Panc1 (cell line): Measurements from ENCODE around the gene FAM118A.

ENCODE experiments used
- CTCF ChIP-seq: fragments of 450-650 bp; IDR thresholded peaks from 2 replicates; pipeline ENCODE4 v1.5.1; 2017; ENCODE audit warnings: mild to moderate bottlenecking
- POLR2AphosphoS5 ChIP-seq: IDR thresholded peaks from 2 replicates; pipeline ENCODE4 v1.6.1; 2012; ENCODE audit warnings: mild to moderate bottlenecking, low read depth, low read length, moderate library complexity
- TF ChIP-seq, protein P1 (sequence below), 2 experiments: IDR thresholded peaks; 2 replicates each; pipeline ENCODE4 v1.6.1; 2011 to 2012; ENCODE audit warnings: low read depth in 2 of 2, control low read depth in 1 of 2, low read length in 1 of 2, mild to moderate bottlenecking in 1 of 2, moderate library complexity in 1 of 2; ENCODE audit not compliant: insufficient read depth in 1 of 2

GRCh38 chr22:45280587-45280980 lies 29.1 kb upstream of the FAM118A start:
- TF ChIP-seq CTCF, result no peak
- TF ChIP-seq, protein P1, sequence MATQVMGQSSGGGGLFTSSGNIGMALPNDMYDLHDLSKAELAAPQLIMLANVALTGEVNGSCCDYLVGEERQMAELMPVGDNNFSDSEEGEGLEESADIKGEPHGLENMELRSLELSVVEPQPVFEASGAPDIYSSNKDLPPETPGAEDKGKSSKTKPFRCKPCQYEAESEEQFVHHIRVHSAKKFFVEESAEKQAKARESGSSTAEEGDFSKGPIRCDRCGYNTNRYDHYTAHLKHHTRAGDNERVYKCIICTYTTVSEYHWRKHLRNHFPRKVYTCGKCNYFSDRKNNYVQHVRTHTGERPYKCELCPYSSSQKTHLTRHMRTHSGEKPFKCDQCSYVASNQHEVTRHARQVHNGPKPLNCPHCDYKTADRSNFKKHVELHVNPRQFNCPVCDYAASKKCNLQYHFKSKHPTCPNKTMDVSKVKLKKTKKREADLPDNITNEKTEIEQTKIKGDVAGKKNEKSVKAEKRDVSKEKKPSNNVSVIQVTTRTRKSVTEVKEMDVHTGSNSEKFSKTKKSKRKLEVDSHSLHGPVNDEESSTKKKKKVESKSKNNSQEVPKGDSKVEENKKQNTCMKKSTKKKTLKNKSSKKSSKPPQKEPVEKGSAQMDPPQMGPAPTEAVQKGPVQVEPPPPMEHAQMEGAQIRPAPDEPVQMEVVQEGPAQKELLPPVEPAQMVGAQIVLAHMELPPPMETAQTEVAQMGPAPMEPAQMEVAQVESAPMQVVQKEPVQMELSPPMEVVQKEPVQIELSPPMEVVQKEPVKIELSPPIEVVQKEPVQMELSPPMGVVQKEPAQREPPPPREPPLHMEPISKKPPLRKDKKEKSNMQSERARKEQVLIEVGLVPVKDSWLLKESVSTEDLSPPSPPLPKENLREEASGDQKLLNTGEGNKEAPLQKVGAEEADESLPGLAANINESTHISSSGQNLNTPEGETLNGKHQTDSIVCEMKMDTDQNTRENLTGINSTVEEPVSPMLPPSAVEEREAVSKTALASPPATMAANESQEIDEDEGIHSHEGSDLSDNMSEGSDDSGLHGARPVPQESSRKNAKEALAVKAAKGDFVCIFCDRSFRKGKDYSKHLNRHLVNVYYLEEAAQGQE (IDR thresholded peaks at IDR 0.05; ENCODE audit: insufficient read depth in 1 of 2, low read depth in 2 of 2, low read length in 1 of 2), result no peak
- no peak for TF ChIP-seq POLR2AphosphoS5
